HG03159 (cell line): ENCODE results near the gene POU2F1.
A peak's percentile ranks its signal among the peaks of the same experiment; 100 is the strongest.

ENCODE experiments used
- ATAC-seq: cut with Tn5 transposase; IDR thresholded peaks from one replicate; pipeline ENCODE4 v1.9.1; 2021; ENCODE audit warnings: mild to moderate bottlenecking, moderate library complexity; ENCODE audit not compliant: unreplicated experiment

Gene POU2F1

GRCh38 chr1:167439301-167439988 lies 218.8 kb downstream of the POU2F1 start:
- no peak for ATAC-seq

GRCh38 chr1:167440345-167440744 lies 219.7 kb downstream of the POU2F1 start:
- ATAC-seq, result no peak

- ATAC-seq, result no peak
These were observed 220.1 kb downstream of the POU2F1 start for GRCh38 chr1:167440776-167441175.

DNA sequence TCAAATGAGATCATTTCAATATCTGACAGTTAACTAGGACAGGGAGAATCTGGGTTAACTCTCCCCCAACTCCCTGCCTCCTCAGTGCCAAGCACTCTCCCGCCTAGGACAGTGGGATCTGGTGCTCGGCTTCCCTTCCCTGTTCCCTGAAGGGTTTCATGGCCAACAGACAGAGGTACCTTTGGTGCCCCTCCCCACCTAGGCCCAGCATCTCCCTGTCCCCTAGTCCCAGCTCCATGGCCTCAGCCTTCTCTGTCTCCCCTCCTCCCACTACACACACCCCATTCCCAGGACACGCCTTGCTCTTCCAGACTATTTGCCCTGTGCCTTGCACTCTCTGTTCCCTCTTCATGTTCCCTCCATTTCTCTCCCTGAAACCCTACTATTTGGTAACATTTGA lies 220.5 kb downstream of the POU2F1 start:
- no peak for ATAC-seq

DNA sequence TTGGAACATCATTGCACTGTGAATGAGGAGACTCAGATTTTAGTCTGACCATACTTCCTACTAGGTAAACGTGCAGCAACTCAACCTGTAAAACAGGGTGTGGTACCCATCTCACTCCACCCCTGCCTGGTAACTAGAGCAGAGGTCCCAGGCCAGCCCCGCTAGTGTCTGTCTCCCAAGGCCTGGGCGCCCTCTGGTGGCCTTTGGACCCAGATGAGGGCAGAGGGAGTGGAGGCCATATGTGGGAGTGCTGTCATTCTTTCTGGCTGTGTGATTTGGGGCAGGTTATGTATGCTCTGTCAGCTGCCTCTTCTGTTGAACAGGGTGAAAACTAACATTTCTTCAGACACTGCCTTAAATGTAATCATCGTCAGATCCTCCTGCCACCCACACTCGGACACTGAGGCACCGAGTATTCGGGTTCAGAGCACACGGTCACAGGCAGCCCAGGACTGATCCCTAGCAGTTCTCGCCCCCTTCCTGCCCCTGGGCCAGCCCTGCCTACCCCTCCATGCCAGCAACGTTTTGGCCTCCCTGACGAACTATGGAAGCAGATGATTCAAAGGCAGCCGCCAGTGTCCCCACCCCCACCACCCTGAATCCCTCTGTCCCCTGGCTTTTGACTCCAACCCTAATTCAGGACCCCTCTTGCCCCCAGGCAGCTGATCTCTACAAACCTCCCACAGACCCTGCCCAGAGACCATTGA lies 221.6 kb downstream of the POU2F1 start:
- ATAC-seq, result peak; percentile 91

GRCh38 chr1:167442854-167443565 lies 222.3 kb downstream of the POU2F1 start:
- ATAC-seq, result no peak

DNA sequence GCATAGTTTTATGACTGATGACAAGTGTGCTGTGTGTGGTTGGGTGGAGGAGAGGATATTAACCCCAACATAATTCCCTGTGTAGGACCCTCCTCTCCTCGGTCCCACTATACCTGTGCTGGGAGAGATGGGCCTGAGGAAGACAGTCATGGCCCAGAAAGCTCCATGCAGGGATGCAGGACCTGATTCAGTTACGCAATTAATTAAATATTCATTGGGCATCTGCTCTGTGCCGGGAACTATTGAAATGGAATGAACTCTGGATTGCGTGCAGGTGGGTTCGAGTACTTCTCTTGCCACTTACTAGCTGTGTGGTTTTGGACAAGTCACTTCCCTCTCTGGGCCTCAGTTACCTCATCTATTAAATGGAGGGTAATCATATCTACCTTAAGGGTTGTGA lies 223.1 kb downstream of the POU2F1 start:
- no peak for ATAC-seq

DNA sequence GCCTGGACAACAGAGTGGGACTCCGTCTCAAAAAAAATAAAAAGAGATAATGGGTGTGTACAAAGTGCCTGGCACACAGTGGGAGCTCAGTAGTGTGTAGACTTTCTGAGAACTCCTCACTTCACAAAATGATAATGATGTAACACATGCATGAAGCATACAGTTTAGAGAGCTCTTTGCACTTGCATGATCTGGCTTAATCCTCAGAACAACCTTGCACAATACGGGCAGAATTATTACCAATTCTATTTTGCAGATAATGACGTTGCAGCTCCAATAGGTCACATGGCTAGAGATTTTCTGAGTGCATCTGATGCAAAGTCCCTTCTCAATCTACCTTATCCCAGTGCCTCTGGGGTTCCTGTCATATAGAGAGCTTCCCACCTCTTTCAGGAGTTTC lies 226.3 kb downstream of the POU2F1 start:
- ATAC-seq, result no peak

GRCh38 chr1:167447521-167448136 lies 226.9 kb downstream of the POU2F1 start:
- peak; percentile 74 for ATAC-seq

DNA sequence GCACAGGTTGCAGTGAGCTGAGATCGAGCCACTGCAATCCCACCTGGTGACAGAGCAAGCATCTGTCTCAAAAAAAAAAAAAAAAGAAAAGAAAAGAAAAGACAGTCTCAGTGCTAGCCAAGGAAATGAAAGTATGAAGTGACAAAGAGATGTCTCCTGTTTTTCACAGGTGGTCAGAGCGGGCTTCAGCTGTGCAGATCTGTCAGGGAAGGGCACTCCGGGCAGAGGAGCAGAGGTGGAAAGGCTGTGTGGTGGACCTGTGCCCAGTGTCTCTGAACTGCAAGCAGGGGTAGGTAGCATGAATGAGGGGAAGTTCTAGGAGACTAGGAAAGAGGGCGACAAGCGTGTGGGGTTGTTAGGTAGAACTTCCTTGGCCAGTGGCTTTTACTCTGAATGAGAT lies 230.2 kb downstream of the POU2F1 start:
- no peak for ATAC-seq

DNA sequence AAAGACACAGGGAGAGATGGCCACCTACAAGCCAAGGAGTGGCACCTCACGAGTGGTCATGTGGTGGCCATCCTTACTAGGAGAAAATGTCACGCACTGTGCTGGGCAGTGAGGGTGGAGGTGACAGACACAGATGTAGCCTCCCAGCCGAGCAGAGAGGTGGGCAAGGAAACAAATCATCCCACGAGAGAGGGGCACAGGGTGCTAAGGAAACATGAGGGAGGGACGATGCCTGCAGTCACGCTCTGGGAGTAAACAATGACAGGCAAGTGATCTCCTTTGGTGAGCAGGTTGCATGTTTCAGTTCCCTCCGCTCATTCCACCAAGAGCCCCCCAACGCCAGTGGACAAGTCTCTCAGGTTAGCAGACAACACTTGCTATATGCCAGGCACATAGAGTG lies 231.8 kb downstream of the POU2F1 start:
- ATAC-seq, result no peak

DNA sequence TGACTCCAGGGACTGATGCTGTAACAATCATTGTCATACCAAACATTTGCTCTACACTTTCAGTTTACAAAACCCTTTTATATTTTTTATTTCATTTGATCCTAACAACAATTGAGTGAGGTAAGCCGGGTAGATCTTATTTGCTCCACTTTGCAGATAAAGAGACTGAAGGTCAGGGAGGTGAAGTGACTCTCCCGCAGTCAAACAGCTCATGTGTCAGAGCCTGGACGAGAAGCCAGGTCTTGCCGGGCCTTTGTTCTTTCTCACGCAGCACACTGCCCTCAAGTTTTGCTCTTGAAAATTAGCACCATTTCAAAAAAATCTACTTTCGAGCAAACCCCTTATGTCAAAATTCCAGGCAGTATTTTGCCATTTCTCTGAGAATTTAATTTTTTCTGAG lies 232.4 kb downstream of the POU2F1 start:
- ATAC-seq, result no peak

- ATAC-seq, result no peak
These were observed 233.7 kb downstream of the POU2F1 start for GRCh38 chr1:167454304-167454893.

- no peak for ATAC-seq
These were observed 234.5 kb downstream of the POU2F1 start for GRCh38 chr1:167454894-167455785.

DNA sequence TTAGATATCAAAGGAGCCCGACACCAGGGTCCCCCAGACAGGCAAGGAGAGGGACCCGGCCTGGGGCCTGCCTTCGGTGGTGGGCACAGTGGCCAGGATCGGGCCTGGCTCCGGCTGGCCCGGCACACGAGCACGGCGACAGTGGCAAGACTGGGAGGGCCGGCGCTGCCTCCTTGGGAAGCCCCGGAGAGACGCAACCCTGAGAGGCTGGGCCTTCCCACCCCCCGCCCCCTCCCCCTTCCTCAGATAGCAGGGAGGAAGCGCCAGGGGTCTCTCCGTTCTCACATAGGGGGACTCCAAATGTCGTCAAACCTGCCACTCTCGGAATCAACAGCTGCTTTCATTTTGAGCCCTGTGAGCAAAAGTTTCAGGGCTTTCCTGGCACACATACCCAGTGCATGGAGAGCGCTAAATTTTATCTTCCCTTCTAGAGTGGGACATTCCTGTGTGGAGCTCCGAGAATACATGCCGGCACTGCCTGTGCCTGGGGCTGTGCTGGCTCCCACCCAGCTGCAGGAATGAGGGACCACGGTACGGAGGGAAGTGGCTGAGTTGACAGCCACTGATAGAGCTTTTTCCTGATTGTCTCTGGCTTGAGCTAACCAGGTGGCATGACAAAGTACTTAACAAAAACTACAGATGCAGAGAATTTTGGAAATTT lies 235.2 kb downstream of the POU2F1 start:
- ATAC-seq, result no peak

- ATAC-seq, result no peak
These were observed 235.8 kb downstream of the POU2F1 start for GRCh38 chr1:167456524-167456923.

GRCh38 chr1:167456926-167457325 lies 236.2 kb downstream of the POU2F1 start:
- ATAC-seq, result no peak

DNA sequence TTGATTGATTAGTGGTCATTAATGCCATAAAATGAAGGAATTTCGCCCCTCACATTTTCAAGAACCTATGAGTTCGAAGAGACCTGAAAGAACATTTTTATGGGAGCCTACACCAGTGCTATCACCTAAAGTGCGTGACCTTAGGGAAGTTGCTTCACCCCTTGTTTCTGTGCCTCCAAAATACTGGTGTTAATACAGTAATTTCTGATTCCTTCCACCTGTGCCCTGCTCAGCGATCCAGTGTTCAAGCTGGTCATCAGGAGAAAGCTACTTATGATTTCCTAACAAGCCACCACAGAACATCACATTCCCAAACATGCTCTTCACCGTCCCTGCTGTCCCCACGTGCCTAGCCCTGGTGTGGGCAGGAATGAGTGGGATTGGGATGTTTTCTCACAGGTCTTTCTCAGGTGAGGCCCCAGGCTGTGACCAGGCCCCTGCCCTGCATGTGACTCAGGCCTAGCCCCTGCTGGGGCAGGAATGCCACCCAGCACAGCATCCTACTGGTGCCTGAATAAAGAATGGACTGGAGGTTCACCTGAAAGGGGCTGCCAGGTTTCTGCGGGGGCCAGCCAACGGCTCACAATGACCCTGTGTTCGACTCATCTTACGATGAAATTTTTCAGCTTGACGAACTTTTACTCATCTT lies 237.4 kb downstream of the POU2F1 start:
- ATAC-seq, result no peak

GRCh38 chr1:167460836-167461235 lies 240.2 kb downstream of the POU2F1 start:
- ATAC-seq, result no peak
